Stimulated activated CD4-positive, alpha-beta T cell treated with anti-CD3 and anti-CD28 coated beads, TNF-alpha, amount 100 ng/mL, for 24 hours (primary cell): Measurements from ENCODE around the gene FAM24A.
"Not testable (repeated sequence)": the region's sequence is repeated elsewhere in the genome, so short reads cannot be mapped to it uniquely, and the experiment has no call there.

Source experiments
- DNase-seq, 3 experiments: peaks; one replicate each; pipeline ENCODE4 v3.0.0-alpha.2; 2020; ENCODE audit warnings: low read depth in 3 of 3

FAM24A gene, protein sequence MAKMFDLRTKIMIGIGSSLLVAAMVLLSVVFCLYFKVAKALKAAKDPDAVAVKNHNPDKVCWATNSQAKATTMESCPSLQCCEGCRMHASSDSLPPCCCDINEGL

DNA sequence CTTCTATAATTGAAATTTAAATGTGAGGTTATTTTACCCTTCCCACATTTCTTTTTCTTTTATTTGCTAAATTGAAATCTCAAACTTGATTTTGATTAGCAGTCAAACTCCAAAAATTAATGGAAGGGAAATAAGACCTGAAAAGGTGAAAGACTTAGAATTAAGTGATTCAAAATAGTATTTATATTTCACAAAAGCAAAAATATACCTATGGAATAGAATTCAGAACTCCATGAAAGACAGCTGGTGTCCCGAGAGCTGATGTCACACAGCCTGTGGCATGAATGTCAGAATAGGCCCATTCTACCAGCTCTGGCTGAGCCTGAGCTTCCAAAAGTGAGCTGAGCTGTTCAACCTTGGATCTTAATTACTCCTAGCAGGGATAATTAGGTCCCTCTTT, at the start of gene FAM24A:
TSS of gene FAM24A (plus strand) at position 301 of the 400 bp plus-strand sequence. CDS start 1,025 bp downstream, outside the sequence.
- no peak for DNase-seq

DNA sequence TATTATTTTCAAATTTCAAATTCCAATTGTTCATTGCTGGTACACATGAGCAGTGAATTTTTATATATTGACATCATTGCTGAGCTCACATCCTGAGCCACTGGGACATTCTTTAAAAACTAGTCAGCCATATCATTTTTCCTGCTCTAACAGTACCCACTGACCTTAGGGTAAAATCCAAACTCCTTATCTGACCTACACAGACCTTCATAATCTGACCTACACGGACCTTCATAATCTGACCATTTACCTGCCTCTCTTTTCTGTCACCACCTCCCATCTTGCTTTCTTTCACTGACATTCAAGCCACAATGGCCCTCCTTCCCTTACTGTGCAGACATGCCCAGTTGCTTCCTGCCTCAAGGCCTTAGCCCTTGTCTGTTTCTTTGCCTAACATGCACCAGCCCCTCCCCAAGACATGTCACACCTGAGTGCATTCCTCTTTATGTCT, 48.7 kb upstream of the FAM24A start:
- DNase-seq: no peak

DNA sequence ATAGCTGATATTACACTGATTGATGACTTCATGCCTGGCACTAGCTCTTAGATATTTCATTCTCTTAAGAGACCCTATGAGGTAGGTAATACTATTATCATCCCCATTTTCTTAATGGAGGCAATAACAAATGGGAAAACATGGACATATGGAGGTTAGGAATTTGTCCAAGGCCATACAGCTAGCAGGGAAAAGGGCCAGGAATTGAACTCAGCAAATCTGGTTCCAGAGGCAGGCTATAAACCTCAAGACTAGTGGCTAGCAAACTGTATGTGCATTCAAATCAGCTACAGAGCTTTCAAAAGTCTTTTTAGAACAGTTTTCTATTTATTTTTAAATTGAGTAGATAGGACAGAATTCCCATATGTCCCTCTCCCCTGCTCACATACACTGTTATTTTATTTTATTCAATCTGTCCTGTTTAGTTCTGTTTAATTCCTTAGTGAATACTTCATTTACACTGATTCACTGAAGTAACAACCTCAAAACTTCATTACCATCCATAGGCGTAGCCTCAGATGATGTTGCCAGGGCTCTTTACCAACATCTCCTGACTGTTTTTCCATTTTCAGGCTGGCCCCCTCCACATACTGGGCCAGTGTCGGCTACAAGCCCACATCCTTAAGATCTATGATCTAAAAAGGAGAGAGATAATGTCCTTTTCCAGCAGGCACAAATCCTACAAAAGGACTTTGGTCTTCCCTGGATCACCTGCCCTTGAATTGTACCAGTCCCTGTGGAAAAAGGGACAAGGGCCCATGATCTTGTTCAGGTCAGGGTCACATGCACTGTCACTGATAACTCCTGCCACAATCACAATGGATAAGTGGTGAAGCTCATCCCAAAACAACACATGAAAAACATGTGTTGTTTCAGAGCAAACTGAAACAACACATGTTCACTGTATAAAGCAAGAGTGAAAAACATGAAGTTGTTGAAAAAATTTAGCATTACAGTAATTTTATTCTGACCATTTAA, 46.9 kb upstream of the FAM24A start:
- no peak for DNase-seq

DNA sequence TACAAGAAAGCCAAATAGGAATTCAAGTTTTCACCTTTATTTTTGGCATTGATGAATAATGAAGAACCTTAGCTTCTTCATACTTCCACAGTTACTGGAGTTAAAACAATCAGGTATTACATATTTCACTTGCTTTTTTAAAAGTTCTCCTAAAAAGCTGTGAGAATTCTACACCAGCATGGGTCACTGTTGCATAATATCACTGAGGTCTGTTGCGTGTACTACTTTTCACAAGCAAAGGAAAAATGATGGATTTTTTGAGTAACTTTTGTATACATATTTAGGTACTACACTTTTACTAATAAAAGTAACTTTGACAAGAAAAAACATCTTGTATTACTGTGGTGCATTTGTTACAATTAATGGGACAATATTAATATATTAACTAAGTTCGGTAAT, 46.2 kb upstream of the FAM24A start:
- DNase-seq: no peak

DNA sequence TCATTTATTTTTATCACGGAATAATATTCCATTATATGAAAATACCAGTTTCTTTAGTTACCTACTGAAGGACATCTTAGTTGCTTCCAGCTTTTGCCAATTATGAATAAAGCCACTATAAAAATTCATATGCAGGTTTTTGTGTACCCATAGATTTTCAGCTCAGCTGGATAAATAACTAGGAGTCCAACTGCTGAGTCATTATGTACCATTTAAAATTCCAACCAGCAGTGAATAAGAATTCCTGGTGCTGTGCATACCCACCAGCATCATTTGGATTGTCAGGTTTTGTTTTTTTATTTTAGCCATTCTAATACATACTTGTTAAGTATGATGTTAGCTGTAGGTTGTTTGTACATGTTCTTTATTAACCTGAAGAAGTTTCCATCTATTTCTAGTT, 45.5 kb upstream of the FAM24A start:
- DNase-seq: no peak

DNA sequence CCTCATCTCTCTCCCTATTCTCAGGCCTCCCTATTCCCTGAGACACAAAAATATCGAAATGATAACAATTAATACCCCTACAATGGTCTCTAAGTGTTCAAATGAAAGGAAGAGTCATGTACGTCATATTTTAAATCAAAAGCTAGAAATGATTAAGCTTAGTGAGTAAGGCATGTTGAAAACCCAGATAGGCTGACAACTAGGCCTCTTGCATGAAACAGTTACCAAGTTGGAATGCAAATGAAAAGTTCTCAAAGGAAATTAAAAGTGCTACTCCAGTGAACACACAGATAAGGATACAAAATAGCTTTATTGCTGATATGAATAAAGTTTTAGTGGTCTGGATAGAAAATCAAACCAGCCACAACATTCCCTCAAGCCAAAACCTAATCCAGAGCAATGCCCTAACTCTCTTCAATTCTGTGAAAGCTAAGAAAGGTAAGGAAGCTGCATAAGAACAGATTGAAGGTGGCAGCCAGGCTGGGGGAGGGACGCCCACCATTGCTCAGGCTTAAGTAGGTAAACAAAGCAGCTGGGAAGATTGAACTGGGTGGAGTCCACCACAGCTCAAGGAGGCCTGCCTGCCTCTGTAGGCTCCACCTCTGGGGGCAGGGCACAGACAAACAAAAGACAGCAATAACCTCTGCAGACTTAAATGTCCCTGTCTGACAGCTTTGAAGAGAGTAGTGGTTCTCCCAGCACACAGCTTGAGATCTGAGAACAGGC, 43.5 kb upstream of the FAM24A start:
- not testable (repeated sequence) for DNase-seq

DNA sequence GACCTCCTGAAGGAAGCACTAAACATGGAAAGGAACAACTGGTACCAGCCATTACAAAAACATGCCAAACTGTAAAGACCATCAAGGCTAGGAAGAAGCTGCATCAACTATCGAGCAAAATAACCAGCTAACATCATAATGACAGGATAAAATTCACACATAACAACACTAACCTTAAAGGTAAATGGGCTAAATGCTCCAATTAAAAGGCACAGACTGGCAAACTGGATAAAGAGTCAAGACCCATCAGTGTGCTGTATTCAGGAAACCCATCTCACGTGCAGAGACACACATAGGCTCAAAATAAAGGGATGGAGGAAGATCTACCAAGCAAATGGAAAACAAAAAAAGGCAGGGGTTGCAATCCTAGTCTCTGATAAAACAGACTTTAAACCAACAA, 41.6 kb upstream of the FAM24A start:
- DNase-seq: not testable (repeated sequence)

DNA sequence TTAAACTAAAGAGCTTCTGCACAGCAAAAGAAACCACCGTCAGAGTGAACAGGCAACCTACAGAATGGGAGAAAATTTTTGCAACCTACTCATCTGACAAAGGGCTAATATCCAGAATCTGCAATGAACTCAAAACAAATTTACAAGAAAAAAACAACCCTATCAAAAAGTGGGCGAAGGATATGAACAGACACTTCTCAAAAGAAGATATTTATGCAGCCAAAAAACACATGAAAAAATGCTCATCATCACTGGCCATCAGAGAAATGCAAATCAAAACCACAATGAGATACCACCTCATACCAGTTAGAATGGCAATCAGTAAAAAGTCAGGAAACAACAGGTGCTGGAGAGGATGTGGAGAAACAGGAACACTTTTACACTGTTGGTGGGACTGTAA, 38.5 kb upstream of the FAM24A start:
- DNase-seq: not testable (repeated sequence)

DNA sequence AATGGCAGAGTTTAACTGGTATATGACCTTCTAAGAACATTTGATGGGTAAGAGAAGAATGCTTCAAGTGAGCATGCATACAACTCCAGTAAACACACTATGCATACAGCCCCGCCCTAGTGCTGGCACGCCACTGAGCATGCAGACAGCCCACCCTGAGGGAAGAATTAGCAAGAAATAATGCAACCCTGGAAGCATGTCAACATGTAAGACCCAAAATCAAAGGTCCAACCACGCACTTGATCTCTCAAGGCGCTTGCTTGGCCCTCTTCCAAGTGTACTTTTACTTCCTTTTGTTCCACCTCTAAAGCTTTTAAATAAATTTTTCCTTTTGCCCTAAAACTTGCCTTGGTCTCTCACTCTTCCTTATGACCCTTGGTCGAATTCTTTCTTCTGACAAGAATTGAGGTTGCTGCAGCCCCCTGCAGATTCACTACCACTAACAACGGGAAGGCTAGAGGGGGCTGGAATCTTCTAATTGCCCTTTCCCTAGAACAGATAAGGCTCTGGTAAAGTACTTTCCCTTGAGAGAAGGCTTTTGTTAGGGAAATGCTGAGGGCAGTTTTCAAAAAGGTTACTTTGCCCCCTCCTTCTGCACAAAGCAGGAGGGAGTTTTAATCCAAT, 34.5 kb upstream of the FAM24A start:
- no peak for DNase-seq

DNA sequence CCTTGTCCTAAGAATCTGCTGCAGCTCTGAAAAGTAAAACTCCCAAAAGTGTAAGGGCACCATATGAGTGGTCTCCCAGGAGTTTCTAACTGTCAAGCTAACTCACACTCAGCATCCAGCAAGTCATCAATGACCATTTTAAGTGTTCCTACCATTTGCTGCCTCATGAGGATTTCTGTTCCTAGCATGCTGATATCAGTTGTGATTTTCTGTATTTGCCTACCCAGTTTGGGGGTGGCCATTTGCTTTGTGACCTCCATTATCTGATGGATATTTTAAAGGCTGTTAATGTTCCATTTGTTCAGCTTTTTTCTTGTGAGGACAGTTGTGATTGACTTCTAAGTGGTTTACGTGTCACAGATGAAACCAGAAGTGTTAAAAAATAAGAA, 33.9 kb upstream of the FAM24A start:
- DNase-seq: no peak

DNA sequence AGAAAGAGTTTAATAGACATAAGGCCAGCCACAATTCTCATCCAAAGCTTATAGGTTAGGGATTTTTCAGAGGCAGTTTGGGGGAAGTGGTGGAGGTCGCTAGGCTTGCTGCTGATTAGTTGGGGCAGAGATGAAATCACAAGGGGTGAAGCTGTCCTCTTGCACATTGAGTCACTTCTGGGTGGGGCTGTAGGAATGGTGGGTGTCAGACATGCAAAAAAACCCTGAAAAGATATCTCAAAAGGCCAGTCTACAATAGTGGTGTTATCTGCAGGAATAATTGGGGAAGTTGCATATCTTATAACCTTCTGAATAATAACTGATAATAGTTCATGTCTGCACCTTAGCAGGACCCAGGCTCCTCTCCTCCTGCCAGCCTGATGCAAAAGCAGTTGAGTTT, 33.1 kb upstream of the FAM24A start:
- DNase-seq: no peak

DNA sequence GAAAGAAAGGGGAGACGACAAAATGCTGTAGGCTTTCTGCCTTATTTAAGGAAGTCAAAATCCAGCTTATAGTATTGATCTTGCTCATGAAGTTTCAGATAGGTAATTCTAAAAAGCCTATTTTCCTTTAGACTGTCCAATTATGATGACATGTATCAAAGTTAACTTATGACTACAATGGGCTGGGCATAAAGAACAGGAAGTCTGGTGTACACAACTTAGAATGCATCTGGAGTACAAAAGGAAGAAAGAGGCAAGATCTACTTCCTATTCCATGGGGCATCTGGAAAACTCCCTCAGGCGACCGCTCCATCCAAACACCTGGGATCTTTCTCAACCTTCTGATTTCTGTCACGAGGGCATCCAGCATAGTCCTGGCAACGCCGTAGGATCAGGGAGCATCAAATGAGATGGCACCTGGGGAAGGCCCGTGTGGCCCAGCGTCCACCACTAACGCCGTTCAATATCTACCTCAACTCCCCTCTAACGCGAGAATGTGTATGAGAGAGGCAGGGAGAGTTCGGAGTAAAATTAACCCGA, 31.5 kb upstream of the FAM24A start:
- no peak for DNase-seq

DNA sequence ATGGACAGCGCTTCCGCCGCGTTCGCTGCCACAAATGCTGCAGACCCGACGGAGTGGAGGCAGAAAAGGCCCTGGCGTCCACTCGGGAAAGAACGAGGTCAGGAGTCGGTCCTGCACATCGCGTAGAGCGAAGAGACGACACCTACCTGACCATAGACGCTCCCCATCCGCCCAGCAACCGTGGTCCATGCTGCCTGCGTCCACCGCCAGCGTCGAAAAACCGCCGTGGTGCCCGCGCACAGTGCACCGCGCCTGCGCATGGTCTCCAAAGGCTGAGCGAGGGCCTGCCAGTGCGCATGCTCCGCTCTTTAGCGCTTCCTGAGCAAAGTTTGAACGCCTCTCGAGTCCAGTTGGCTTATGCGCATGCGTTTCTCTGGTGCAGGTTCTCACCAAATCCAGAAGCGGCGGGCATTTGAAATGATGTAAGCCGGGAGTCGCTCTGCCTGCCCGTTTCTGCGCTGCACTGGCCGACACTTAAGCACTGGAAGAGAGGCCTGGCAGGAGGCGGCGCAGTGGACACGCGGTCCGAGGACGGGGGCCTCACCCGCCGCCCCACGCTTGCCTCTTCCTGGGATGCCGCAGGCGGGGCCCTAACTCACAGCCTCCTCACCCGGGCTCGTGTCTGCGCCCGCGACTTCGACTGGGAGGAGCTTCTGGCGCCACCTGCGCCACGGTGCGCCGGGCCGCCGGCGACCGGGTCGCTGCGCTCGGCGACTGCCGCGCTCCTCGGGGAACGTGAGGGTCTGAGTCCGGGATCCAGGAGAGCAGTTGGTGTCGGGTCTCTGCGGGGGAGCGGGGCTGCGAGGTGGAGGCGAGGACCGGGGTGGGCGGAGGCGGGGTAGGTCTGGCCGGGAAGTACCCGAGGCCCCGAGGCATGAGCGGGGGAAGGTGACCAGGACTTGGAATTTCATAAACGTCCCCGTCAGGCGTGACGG, 30.8 kb upstream of the FAM24A start, which contains the start of gene FAM24B:
TSS of gene FAM24B (minus strand) at position 243 of the 935 bp plus-strand sequence. CDS start 29,066 bp downstream, outside the sequence.
- DNase-seq: peak; percentile 89 to 94 (median 92)

DNA sequence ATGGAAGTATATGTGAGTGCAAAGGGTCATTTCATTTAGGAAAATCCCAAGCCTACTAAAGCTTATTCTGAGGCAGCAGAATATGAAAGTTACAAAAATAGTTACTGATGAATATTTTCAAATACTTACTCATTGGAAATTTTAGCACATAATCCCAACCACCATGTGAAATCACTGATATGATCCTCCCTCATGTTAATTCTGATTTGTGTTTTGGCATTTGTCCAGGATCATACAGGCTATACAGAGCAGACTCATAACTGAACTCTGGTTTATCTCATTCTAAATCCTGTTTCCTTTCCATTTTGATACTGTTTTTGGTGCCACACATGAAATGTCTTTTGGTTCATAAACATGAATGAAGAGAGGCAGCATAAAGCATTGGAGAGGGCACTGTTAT, 27.6 kb upstream of the FAM24A start:
- no peak for DNase-seq

DNA sequence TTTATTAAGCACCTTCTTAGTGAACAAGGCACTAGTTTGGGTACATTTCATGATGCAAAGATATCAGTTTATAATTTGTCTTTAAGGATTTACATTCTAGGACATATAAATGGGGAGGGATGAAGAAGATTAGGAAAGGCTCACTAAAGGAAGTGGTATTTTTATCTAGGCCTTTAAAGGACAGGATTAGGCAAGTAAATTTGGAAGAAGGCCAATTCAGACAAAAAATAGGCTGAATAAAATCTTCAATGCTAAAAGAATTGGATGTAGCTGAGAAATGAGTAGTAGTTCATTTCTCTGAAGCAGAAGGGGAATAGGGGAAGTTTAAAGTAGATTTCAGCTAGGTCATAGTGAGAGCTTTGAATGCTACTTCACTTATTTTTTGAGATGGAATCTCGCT, 26.2 kb upstream of the FAM24A start:
- no peak for DNase-seq

DNA sequence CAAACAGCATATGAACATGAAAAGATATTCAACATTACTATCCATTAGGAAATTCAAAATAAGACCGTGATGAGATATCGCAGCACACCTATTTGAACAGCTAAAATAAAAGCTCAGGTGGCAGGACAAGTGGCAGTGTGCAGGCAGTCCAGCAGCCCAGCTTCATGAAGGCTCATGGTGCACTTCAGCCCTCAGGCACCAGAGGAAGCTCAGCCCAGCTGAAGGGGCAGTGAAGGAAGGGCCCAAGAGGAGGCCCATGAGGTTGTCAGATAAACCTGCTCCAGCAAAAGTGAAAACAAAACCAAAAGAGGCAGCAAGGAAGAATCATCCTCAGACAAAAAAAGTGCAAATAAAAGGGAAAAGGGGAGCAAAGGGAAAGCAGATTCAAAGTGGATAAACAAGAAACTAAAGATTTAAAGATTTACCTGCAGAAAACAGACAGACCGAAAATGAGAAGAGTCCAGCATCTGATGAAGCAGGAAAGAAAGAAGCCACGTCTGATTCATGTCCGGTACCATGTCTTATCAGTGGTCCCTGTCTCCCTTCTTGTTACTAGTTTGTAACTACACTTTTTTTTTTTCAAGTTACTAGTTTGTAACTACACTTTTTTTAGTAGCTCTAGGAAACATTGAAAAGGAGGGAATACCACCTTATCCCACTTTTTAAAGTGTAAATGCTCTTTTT, 16.0 kb upstream of the FAM24A start:
- DNase-seq: no peak

DNA sequence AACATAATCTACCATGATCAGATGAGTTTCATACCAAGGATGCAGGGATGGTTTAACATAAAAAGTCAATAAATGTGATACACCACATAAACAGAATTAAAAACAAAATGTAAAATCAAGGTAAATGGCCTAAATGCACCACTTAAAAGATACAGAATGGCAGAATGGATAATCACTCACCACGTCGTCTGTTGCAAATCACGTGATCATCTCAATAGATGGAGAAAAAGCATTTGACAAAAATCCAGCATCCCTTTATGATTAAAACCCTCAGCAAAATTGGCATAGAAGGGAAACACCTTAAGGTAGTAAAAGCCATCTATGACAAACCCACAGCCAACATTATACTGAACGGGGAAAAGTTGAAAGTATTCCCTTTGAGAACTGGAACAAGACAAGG, 6.5 kb upstream of the FAM24A start:
- not testable (repeated sequence) for DNase-seq

DNA sequence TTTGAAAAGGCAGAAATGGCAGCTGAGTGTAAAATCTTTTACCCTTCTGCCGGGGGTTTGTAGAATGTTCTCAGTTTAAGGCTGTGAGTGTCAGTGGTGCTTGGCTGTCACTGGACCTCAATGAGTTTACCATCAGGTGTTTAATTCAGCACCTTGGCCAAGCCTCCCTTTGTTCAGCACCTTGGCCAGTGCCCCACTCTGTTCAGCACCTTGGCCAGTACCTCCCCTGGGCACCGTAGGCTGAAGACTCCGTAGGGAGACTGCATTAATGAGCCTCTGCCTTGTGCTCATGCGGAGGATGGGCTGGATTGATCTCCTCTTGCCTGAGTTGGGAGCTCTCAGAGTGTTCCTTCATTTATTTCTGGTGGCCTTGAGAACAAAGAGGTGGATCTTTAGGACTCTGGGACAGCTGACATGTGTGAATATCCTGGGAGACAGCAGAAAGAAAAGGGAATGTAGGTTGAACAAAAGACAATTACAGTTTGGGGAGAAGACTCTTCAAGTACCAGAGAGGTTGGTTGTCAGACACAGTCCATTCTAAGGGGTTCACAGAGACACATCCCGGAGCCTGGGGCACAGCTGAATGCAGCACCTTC, 1.6 kb downstream of the FAM24A start:
- peak in 1 of 3 experiments; percentile 35 for DNase-seq

DNA sequence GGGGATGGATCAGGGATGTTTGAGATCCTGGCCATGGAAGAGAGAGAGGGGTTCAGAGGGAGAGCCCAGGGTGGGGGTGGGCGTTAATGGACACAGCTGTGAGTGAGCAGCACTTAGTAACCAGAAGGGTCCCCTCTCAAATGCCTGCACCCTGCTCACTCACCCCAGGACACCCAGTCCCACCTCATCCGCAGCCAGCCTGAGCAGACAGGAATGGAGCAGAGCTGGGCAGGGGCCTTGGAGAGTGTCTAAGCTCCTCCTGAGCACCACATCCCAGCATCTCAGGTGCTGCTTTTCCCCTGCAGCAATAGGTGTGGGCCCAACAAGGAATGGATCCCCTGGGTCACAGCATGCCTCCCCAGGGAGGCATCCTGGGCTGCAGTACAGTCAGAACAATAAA, 5.3 kb downstream of the FAM24A start:
- DNase-seq: no peak
